Activated CD4-positive, alpha-beta T cell treated with anti-CD3 and anti-CD28 coated beads, Interleukin-2, amount 10 ng/mL, durations not matched to agents 7 days and 5 days (primary cell): ENCODE measurements around the gene LRRC4C. TPM values are rescaled to one million over a fixed set of nuclear protein-coding genes. Genes with fewer than 3 reads are reported as not detected.
"Not testable (repeated sequence)": the region's sequence is repeated elsewhere in the genome, so short reads cannot be mapped to it uniquely, and the experiment has no call there.

Source experiments
- CTCF ChIA-PET: fragments of 350-600 bp; sonication (Branson Sonifier 250); formaldehyde crosslinking; loops from one replicate; lab custom pipeline; 2021; ENCODE audit warnings: antibody characterized with exemption; lab: Charles Lee
- POLR2A ChIA-PET: fragments of 350-600 bp; sonication (Branson Sonifier 250); formaldehyde crosslinking; loops from one replicate; lab custom pipeline; 2021; ENCODE audit warnings: antibody characterized with exemption; lab: Charles Lee
- DNase-seq: peaks from one replicate; pipeline ENCODE4 v3.0.0-alpha.2; 2020
- H3K27ac Mint-ChIP-seq: one replicate; pipeline ENCODE4 v1.8.0; 2021; ENCODE audit warnings: mild to moderate bottlenecking, moderate library complexity, mixed read lengths
- H3K27me3 Mint-ChIP-seq: one replicate; pipeline ENCODE4 v1.8.0; 2021; ENCODE audit warnings: mixed read lengths
- H3K36me3 Mint-ChIP-seq: one replicate; pipeline ENCODE4 v1.8.0; 2021; ENCODE audit warnings: low read depth, mixed read lengths
- H3K4me1 Mint-ChIP-seq: one replicate; pipeline ENCODE4 v1.8.0; 2021; ENCODE audit warnings: mixed read lengths
- H3K4me3 Mint-ChIP-seq: one replicate; pipeline ENCODE4 v1.8.0; 2021; ENCODE audit warnings: mild to moderate bottlenecking, moderate library complexity, mixed read lengths
- H3K9me3 Mint-ChIP-seq: one replicate; pipeline ENCODE4 v1.8.0; 2021; ENCODE audit warnings: mixed read lengths
- total RNA-seq, 2 experiments: library from RNA; stranded (reverse); gene quantifications; one replicate each; pipeline ENCODE4 v1.2.3, GENCODE V29; 2021

The LRRC4C gene
- total RNA-seq, 2 experiments from 2014 or later, result not detected

- H3K9me3 Mint-ChIP-seq, result peaks cover 7% of the 10 kb centered on the region
- ChIA-PET POLR2A (no interaction called here), CTCF (no interaction called here)
- no peak overlapping the region for H3K27ac Mint-ChIP-seq
- no peaks in the 10 kb centered on the region for H3K36me3 Mint-ChIP-seq
- no peak overlapping the region for H3K4me3 Mint-ChIP-seq
- no peak for DNase-seq
- H3K4me1 Mint-ChIP-seq, result no peaks in the 10 kb centered on the region
- no peaks in the 10 kb centered on the region for H3K27me3 Mint-ChIP-seq
These were observed 1252.0 kb downstream of the LRRC4C start for GRCh38 chr11:40207416-40207815.

GRCh38 chr11:40204228-40204627 lies 1255.2 kb downstream of the LRRC4C start:
- Mint-ChIP-seq H3K9me3 (peaks cover 12% of the 10 kb centered on the region), H3K36me3 (no peaks in the 10 kb centered on the region), H3K4me3 (no peak overlapping the region), H3K27me3 (no peaks in the 10 kb centered on the region), H3K27ac (no peak overlapping the region), H3K4me1 (no peaks in the 10 kb centered on the region)
- ChIA-PET POLR2A (no interaction called here), CTCF (no interaction called here)
- DNase-seq, result no peak

GRCh38 chr11:40203606-40204005 lies 1255.8 kb downstream of the LRRC4C start:
- CTCF ChIA-PET, result no interaction called here
- DNase-seq, result no peak
- Mint-ChIP-seq H3K27ac (no peak overlapping the region), H3K4me1 (no peaks in the 10 kb centered on the region), H3K27me3 (no peaks in the 10 kb centered on the region), H3K9me3 (peaks cover 14% of the 10 kb centered on the region), H3K36me3 (no peaks in the 10 kb centered on the region), H3K4me3 (no peak overlapping the region)
- POLR2A ChIA-PET, result no interaction called here

- CTCF ChIA-PET, result interaction anchor here (0.6 kb wide), 1 partner anchor 285 kb away, joined by 5 read pairs; no protein-coding TSS in a partner anchor
- no peaks in the 10 kb centered on the region for H3K4me1 Mint-ChIP-seq
- POLR2A ChIA-PET, result no interaction called here
- no peak overlapping the region for H3K4me3 Mint-ChIP-seq
- H3K36me3 Mint-ChIP-seq, result no peaks in the 10 kb centered on the region
- H3K9me3 Mint-ChIP-seq, result peaks cover 17% of the 10 kb centered on the region
- no peak for DNase-seq
- H3K27me3 Mint-ChIP-seq, result no peaks in the 10 kb centered on the region
- H3K27ac Mint-ChIP-seq, result no peak overlapping the region
These were observed 1256.7 kb downstream of the LRRC4C start for GRCh38 chr11:40202589-40203270.

GRCh38 chr11:40192590-40192989 lies 1266.9 kb downstream of the LRRC4C start:
- H3K9me3 Mint-ChIP-seq, POLR2A ChIA-PET, CTCF ChIA-PET, H3K27me3 Mint-ChIP-seq, DNase-seq, H3K36me3 Mint-ChIP-seq, H3K4me1 Mint-ChIP-seq, H3K27ac Mint-ChIP-seq, H3K4me3 Mint-ChIP-seq: not testable (repeated sequence)

GRCh38 chr11:40190294-40190693 lies 1269.2 kb downstream of the LRRC4C start:
- Mint-ChIP-seq H3K27ac (no peak overlapping the region), H3K27me3 (no peaks in the 10 kb centered on the region), H3K36me3 (no peaks in the 10 kb centered on the region), H3K4me1 (no peaks in the 10 kb centered on the region), H3K4me3 (no peak overlapping the region), H3K9me3 (peaks cover 6% of the 10 kb centered on the region)
- no peak for DNase-seq
- ChIA-PET POLR2A (no interaction called here), CTCF (no interaction called here)

- CTCF ChIA-PET, result no interaction called here
These were observed 1270.6 kb downstream of the LRRC4C start for GRCh38 chr11:40188848-40189247.

GRCh38 chr11:40187295-40187694 lies 1272.2 kb downstream of the LRRC4C start:
- Mint-ChIP-seq H3K4me1 (no peaks in the 10 kb centered on the region), H3K9me3 (peaks cover 4% of the 10 kb centered on the region), H3K4me3 (no peak overlapping the region), H3K27ac (no peak overlapping the region), H3K27me3 (no peaks in the 10 kb centered on the region), H3K36me3 (no peaks in the 10 kb centered on the region)
- ChIA-PET CTCF (no interaction called here), POLR2A (no interaction called here)
- DNase-seq, result no peak

More at GRCh38 chr11:40188848-40189247, 1270.6 kb downstream of the LRRC4C start:
- Mint-ChIP-seq H3K4me3 (no peak overlapping the region), H3K36me3 (no peaks in the 10 kb centered on the region), H3K4me1 (no peaks in the 10 kb centered on the region), H3K27me3 (no peaks in the 10 kb centered on the region), H3K27ac (no peak overlapping the region), H3K9me3 (peaks cover 6% of the 10 kb centered on the region)
- POLR2A ChIA-PET, result no interaction called here
- no peak for DNase-seq

GRCh38 chr11:40186437-40187263 lies 1272.8 kb downstream of the LRRC4C start:
- Mint-ChIP-seq H3K27ac (no peak overlapping the region), H3K9me3 (peaks cover 4% of the 10 kb centered on the region), H3K36me3 (no peaks in the 10 kb centered on the region), H3K4me1 (no peaks in the 10 kb centered on the region), H3K4me3 (no peak overlapping the region), H3K27me3 (no peaks in the 10 kb centered on the region)
- CTCF ChIA-PET, result no interaction called here
- POLR2A ChIA-PET, result no interaction called here
- no peak for DNase-seq

- DNase-seq, result no peak
- H3K27me3 Mint-ChIP-seq, result no peaks in the 10 kb centered on the region
- H3K36me3 Mint-ChIP-seq, result no peaks in the 10 kb centered on the region
- CTCF ChIA-PET, result no interaction called here
- H3K9me3 Mint-ChIP-seq, result peaks cover 4% of the 10 kb centered on the region
- POLR2A ChIA-PET, result no interaction called here
- no peak overlapping the region for H3K4me3 Mint-ChIP-seq
- H3K27ac Mint-ChIP-seq, result no peak overlapping the region
- H3K4me1 Mint-ChIP-seq, result no peaks in the 10 kb centered on the region
These were observed 1273.7 kb downstream of the LRRC4C start for GRCh38 chr11:40185793-40186192.

- POLR2A ChIA-PET, result no interaction called here
- H3K4me3 Mint-ChIP-seq, result no peak overlapping the region
- H3K27me3 Mint-ChIP-seq, result no peaks in the 10 kb centered on the region
- DNase-seq, result no peak
- no peaks in the 10 kb centered on the region for H3K36me3 Mint-ChIP-seq
- H3K9me3 Mint-ChIP-seq, result no peaks in the 10 kb centered on the region
- no peak overlapping the region for H3K27ac Mint-ChIP-seq
- CTCF ChIA-PET, result no interaction called here
- H3K4me1 Mint-ChIP-seq, result no peaks in the 10 kb centered on the region
These were observed 1276.1 kb downstream of the LRRC4C start for GRCh38 chr11:40183073-40184064.

- ChIA-PET CTCF (no interaction called here), POLR2A (no interaction called here)
- Mint-ChIP-seq H3K27me3 (no peaks in the 10 kb centered on the region), H3K27ac (no peak overlapping the region), H3K4me3 (no peak overlapping the region), H3K4me1 (no peaks in the 10 kb centered on the region), H3K9me3 (peaks cover 5% of the 10 kb centered on the region), H3K36me3 (no peaks in the 10 kb centered on the region)
- no peak for DNase-seq
These were observed 1279.9 kb downstream of the LRRC4C start for GRCh38 chr11:40179541-40179940.
